Astrocyte (in vitro differentiated cells and primary cell): ENCODE results near the gene EXOC4. TPM values are rescaled to one million over a fixed set of nuclear protein-coding genes. Genes with fewer than 3 reads are reported as not detected.

ENCODE experiments used
- DNase-seq: peaks from one replicate; pipeline ENCODE4 v3.0.0-alpha.2; 2010; ENCODE audit warnings: low read depth
- FAIRE-seq: peaks from 2 replicates; lab custom pipeline; 2011; peaks lifted over from hg19 to GRCh38; lab: Jason Lieb, UNC
- H2AFZ ChIP-seq: 2 replicates; pipeline ENCODE4 v1.6.0; 2012; ENCODE audit warnings: low read depth, low read length, inconsistent platforms
- H3K27ac ChIP-seq: 2 replicates; pipeline ENCODE4 v1.5.1; 2011; ENCODE audit warnings: low read depth, low read length, inconsistent platforms
- H3K27me3 ChIP-seq: 2 replicates; pipeline ENCODE4 v1.6.0; 2011; ENCODE audit warnings: low read length, inconsistent platforms; ENCODE audit not compliant: insufficient read depth
- H3K36me3 ChIP-seq: 2 replicates; pipeline ENCODE4 v1.5.1; 2011; ENCODE audit warnings: low read length, inconsistent platforms; ENCODE audit not compliant: insufficient read depth
- H3K4me1 ChIP-seq: 2 replicates; pipeline ENCODE4 v1.5.1; 2011; ENCODE audit warnings: low read length, inconsistent platforms; ENCODE audit not compliant: insufficient read depth
- H3K4me2 ChIP-seq: 2 replicates; pipeline ENCODE4 v1.6.0; 2012; ENCODE audit warnings: low read length, inconsistent platforms
- H3K4me3 ChIP-seq: 2 replicates; pipeline ENCODE4 v1.5.1; 2011; ENCODE audit warnings: low read depth, mild to moderate bottlenecking, low read length, inconsistent platforms; ENCODE audit not compliant: insufficient read depth
- H3K79me2 ChIP-seq: 2 replicates; pipeline ENCODE4 v1.6.0; 2012; ENCODE audit warnings: mild to moderate bottlenecking, low read length, inconsistent platforms; ENCODE audit not compliant: insufficient read depth
- H3K9ac ChIP-seq: 2 replicates; pipeline ENCODE4 v1.6.0; 2012; ENCODE audit warnings: mild to moderate bottlenecking, low read length, inconsistent platforms
- H3K9me3 ChIP-seq: 2 replicates; pipeline ENCODE4 v1.5.1; 2012; ENCODE audit warnings: low read depth, mild to moderate bottlenecking, low read length, inconsistent platforms; ENCODE audit not compliant: insufficient read depth
- H4K20me1 ChIP-seq: 2 replicates; pipeline ENCODE4 v1.6.0; 2012; ENCODE audit warnings: low read length, inconsistent platforms; ENCODE audit not compliant: insufficient read depth
- H3K27ac Mint-ChIP-seq: one replicate; pipeline ENCODE4 v1.8.0; 2021; ENCODE audit warnings: mild to moderate bottlenecking, mixed read lengths; ENCODE audit not compliant: unreplicated experiment
- H3K27me3 Mint-ChIP-seq: one replicate; pipeline ENCODE4 v1.8.0; 2021; ENCODE audit warnings: low read depth, mixed read lengths; ENCODE audit not compliant: unreplicated experiment
- H3K36me3 Mint-ChIP-seq: one replicate; pipeline ENCODE4 v1.8.0; 2021; ENCODE audit warnings: low read depth, mixed read lengths; ENCODE audit not compliant: unreplicated experiment
- H3K4me1 Mint-ChIP-seq: one replicate; pipeline ENCODE4 v1.8.0; 2021; ENCODE audit warnings: low read depth, mixed read lengths; ENCODE audit not compliant: unreplicated experiment
- H3K4me3 Mint-ChIP-seq: one replicate; pipeline ENCODE4 v1.8.0; 2021; ENCODE audit warnings: mild to moderate bottlenecking, moderate library complexity, mixed read lengths; ENCODE audit not compliant: unreplicated experiment
- H3K9me3 Mint-ChIP-seq: one replicate; pipeline ENCODE4 v1.8.0; 2021; ENCODE audit warnings: mild to moderate bottlenecking, mixed read lengths; ENCODE audit not compliant: unreplicated experiment
- EZH2 ChIP-seq: IDR thresholded peaks from 2 replicates; pipeline ENCODE4 v1.6.1; 2012; ENCODE audit warnings: mild to moderate bottlenecking, low read length, inconsistent platforms; ENCODE audit not compliant: insufficient read depth
- total RNA-seq: library from RNA; stranded (reverse); gene quantifications from 2 replicates; pipeline ENCODE4 v1.2.1, GENCODE V29; 2021
- TF ChIP-seq, protein P1 (sequence below): IDR thresholded peaks from 2 replicates; pipeline ENCODE4 v1.5.1; 2011; ENCODE audit warnings: low read depth, mild to moderate bottlenecking, inconsistent platforms, low read length, moderate library complexity; ENCODE audit not compliant: insufficient read depth

EXOC4 gene
- total RNA-seq, 1 donor from 2014 or later, result 57.5 TPM

DNA sequence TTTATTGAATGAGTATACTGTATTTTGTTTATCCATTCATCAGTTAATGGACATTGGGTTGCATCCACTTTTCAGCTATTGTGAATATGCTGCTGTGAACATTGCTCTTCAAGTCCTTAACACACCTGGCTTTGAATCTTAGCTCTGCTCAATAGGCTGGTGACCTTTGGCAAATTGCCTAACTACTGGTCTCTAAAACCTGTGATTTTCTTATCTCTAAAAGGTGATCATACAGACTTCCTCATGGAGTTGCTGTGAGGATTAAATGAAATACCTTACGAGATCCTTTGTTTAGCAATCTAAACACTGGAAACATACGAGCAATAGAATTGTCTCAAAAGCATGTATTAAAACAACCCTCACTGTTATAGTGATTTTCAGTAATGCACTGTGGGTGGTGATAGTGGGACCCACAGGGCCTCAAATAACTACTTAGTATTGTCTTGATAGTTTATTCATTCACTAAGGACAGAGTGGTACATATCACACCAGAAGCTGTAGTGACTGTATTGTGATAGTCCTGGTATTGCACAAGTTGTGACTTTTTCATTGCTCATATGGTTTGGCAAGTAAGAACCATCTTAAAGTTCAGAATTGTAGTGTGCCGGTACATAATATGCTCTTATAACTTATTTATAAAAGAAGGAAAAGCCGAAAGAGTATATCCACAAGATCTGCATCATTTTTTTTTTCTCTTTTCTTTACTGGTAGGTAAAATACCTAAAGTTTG is 257.6 kb downstream of the EXOC4 start:
- H3K4me1 Mint-ChIP-seq, result no peaks in the 10 kb centered on the region
- Histone ChIP-seq H3K36me3 (no peaks in the 10 kb centered on the region), H2AFZ (no peak overlapping the region), H3K4me1 (peaks cover 8% of the 10 kb centered on the region), H3K9me3 (no peaks in the 10 kb centered on the region), H3K27me3 (peaks cover 3% of the 10 kb centered on the region), H3K4me3 (no peak overlapping the region), H3K4me2 (no peak overlapping the region), H4K20me1 (peaks cover 3% of the 10 kb centered on the region), H3K79me2 (no peaks in the 10 kb centered on the region), H3K9ac (no peak overlapping the region), H3K27ac (no peak overlapping the region)
- peaks cover 3% of the 10 kb centered on the region for H3K9me3 Mint-ChIP-seq
- FAIRE-seq, result no peak
- no peak overlapping the region for H3K4me3 Mint-ChIP-seq
- no peak for DNase-seq
- TF ChIP-seq EZH2, result no peak
- TF ChIP-seq, protein P1, sequence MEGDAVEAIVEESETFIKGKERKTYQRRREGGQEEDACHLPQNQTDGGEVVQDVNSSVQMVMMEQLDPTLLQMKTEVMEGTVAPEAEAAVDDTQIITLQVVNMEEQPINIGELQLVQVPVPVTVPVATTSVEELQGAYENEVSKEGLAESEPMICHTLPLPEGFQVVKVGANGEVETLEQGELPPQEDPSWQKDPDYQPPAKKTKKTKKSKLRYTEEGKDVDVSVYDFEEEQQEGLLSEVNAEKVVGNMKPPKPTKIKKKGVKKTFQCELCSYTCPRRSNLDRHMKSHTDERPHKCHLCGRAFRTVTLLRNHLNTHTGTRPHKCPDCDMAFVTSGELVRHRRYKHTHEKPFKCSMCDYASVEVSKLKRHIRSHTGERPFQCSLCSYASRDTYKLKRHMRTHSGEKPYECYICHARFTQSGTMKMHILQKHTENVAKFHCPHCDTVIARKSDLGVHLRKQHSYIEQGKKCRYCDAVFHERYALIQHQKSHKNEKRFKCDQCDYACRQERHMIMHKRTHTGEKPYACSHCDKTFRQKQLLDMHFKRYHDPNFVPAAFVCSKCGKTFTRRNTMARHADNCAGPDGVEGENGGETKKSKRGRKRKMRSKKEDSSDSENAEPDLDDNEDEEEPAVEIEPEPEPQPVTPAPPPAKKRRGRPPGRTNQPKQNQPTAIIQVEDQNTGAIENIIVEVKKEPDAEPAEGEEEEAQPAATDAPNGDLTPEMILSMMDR, result no peak
- no peaks in the 10 kb centered on the region for H3K27me3 Mint-ChIP-seq
- no peaks in the 10 kb centered on the region for H3K36me3 Mint-ChIP-seq
- no peak overlapping the region for H3K27ac Mint-ChIP-seq

DNA sequence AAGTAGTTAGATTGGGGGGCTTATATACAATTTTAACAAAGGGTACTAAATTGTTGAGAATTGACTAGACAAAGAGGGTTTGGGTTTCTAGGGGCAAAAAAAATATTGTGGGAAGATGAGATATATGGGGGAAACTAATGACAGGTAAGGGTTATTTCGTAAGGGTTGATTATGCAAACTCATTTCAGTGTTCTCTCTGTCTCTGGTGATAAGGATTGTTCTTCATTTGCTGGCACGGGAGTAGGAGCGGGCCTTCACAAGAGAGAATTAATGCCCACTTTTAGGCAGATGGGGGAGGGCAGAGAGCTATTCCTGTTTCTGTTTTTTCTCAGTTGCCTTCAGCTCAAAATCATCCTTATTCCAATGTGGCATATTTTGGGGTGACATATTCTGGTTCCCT is 258.4 kb downstream of the EXOC4 start:
- Mint-ChIP-seq H3K4me3 (no peak overlapping the region), H3K27ac (no peak overlapping the region)

More for the DNA sequence above, 258.4 kb downstream of the EXOC4 start:
- Mint-ChIP-seq H3K36me3 (no peaks in the 10 kb centered on the region), H3K27me3 (no peaks in the 10 kb centered on the region), H3K9me3 (peaks cover 3% of the 10 kb centered on the region), H3K4me1 (no peaks in the 10 kb centered on the region)
- TF ChIP-seq, protein P1, result no peak
- TF ChIP-seq EZH2, result no peak
- H2AFZ ChIP-seq, result no peak overlapping the region
- no peaks in the 10 kb centered on the region for H3K79me2 ChIP-seq
- peak; percentile 32 for FAIRE-seq
- no peak overlapping the region for H3K4me3 ChIP-seq
- H3K4me1 ChIP-seq, result peaks cover 8% of the 10 kb centered on the region
- peaks cover 3% of the 10 kb centered on the region for H4K20me1 ChIP-seq
- H3K9me3 ChIP-seq, result no peaks in the 10 kb centered on the region
- no peak overlapping the region for H3K9ac ChIP-seq
- DNase-seq, result no peak
- no peak overlapping the region for H3K27ac ChIP-seq
- H3K27me3 ChIP-seq, result peaks cover 3% of the 10 kb centered on the region
- H3K36me3 ChIP-seq, result no peaks in the 10 kb centered on the region
- H3K4me2 ChIP-seq, result no peak overlapping the region
